HepG2 (cell line): ENCODE measurements around the gene FAM131A. TPM values are rescaled to one million over a fixed set of nuclear protein-coding genes. Genes with fewer than 3 reads are reported as not detected.

ENCODE experiments used
- AGO2 ChIP-seq: fragments of 200-400 bp; formaldehyde crosslinking; optimal IDR thresholded peaks from 2 replicates; pipeline ENCODE3; 2017; ENCODE audit warnings: mild to moderate bottlenecking, low read depth, low read length, moderate library complexity
- ATF2 ChIP-seq: sonication (generic); formaldehyde crosslinking; IDR thresholded peaks from 2 replicates; pipeline ENCODE4 v1.4.0; 2020; ENCODE audit warnings: missing genetic modification reagents
- CBFB ChIP-seq: sonication (generic); formaldehyde crosslinking; IDR thresholded peaks from 2 replicates; pipeline ENCODE4 v1.4.0; 2020; ENCODE audit warnings: missing genetic modification reagents
- CBX5 ChIP-seq: sonication (generic); formaldehyde crosslinking; IDR thresholded peaks from 2 replicates; pipeline ENCODE4 v1.4.0; 2020; ENCODE audit warnings: missing genetic modification reagents, borderline replicate concordance
- HMGXB3 ChIP-seq: sonication (generic); formaldehyde crosslinking; IDR thresholded peaks from 2 replicates; pipeline ENCODE4 v1.4.0; 2020; ENCODE audit warnings: missing genetic modification reagents, borderline replicate concordance
- HNRNPK ChIP-seq: fragments of 200-400 bp; formaldehyde crosslinking; IDR thresholded peaks from 2 replicates; pipeline ENCODE4 v1.6.1; 2018; ENCODE audit warnings: low read length, low read depth, moderate library complexity, mild to moderate bottlenecking; ENCODE audit not compliant: poor library complexity, severe bottlenecking
- NCOR1 ChIP-seq: fragments of 200-600 bp; sonication (generic); IDR thresholded peaks from 2 replicates; pipeline ENCODE4 v1.7.0; 2017; ENCODE audit warnings: antibody characterized with exemption, low read length, borderline replicate concordance
- NR2C2 ChIP-seq: sonication (generic); formaldehyde crosslinking; IDR thresholded peaks from 2 replicates; pipeline ENCODE4 v1.4.0; 2020; ENCODE audit warnings: missing genetic modification reagents, mild to moderate bottlenecking, moderate library complexity, borderline replicate concordance
- RAD51 ChIP-seq: fragments of 450-650 bp; IDR thresholded peaks from 2 replicates; pipeline ENCODE4 v1.6.1; 2016; ENCODE audit warnings: borderline replicate concordance
- TBP ChIP-seq: sonication (generic); formaldehyde crosslinking; IDR thresholded peaks from 2 replicates; pipeline ENCODE4 v1.5.0; 2020; ENCODE audit warnings: missing genetic modification reagents
- TOPORS ChIP-seq: sonication (generic); formaldehyde crosslinking; IDR thresholded peaks from 2 replicates; pipeline ENCODE4 v1.8.0; 2023; ENCODE audit warnings: mild to moderate bottlenecking, missing genetic modification reagents
- YY1 ChIP-seq: IDR thresholded peaks from 2 replicates; pipeline ENCODE4 v1.6.1; 2011; ENCODE audit warnings: low read length, low read depth, moderate library complexity, mild to moderate bottlenecking; ENCODE audit not compliant: insufficient read depth, insufficient replicate concordance
- ZFP1 ChIP-seq: IDR thresholded peaks from 2 replicates; pipeline ENCODE4 v1.6.1; 2016
- ZFP90 ChIP-seq: sonication (generic); formaldehyde crosslinking; IDR thresholded peaks from 2 replicates; pipeline ENCODE4 v1.8.0; 2022; ENCODE audit warnings: missing genetic modification reagents, mild to moderate bottlenecking, inconsistent platforms, borderline replicate concordance
- ZNF207 ChIP-seq: fragments of 450-650 bp; IDR thresholded peaks from 2 replicates; pipeline ENCODE4 v1.6.1; 2016; ENCODE audit warnings: antibody characterized with exemption, borderline replicate concordance
- ZNF446 ChIP-seq: sonication (generic); formaldehyde crosslinking; IDR thresholded peaks from 2 replicates; pipeline ENCODE4 v1.5.0; 2020; ENCODE audit warnings: mild to moderate bottlenecking, missing genetic modification reagents
- ZNF512 ChIP-seq: sonication (generic); formaldehyde crosslinking; IDR thresholded peaks from 2 replicates; pipeline ENCODE4 v1.4.0; 2020; ENCODE audit warnings: mild to moderate bottlenecking, missing genetic modification reagents
- ZNF790 ChIP-seq: sonication (generic); formaldehyde crosslinking; IDR thresholded peaks from 2 replicates; pipeline ENCODE4 v1.8.0; 2022; ENCODE audit warnings: missing genetic modification reagents, mild to moderate bottlenecking, borderline replicate concordance
- ZNF83 ChIP-seq: sonication (generic); formaldehyde crosslinking; IDR thresholded peaks from 2 replicates; pipeline ENCODE4 v1.4.0; 2020; ENCODE audit warnings: missing genetic modification reagents, mild to moderate bottlenecking, borderline replicate concordance
- polyA plus RNA-seq, 8 experiments: library from polyadenylated mRNA; depleted of rRNA in 3 of 8; stranded (reverse) in 7 of 8; unstranded in 1 of 8; fragments of >200 nt; fragmentation: Illumina TruSeq in 4 of 8; extraction: Trizol in 4 of 8; gene quantifications; 2 replicates each; pipeline versions ENCODE4 v1.2.1 to v1.2.3, GENCODE V29; 2011 to 2016; ENCODE audit warnings: low read depth in 4 of 8, missing spikeins in 1 of 8, mixed read lengths in 1 of 8; ENCODE audit not compliant: insufficient read depth in 1 of 8
- total RNA-seq, 5 experiments: library from RNA; depleted of rRNA; stranded (reverse); fragments of >200 nt; fragmentation: Illumina TruSeq; extraction: Trizol; gene quantifications; 2 replicates each; pipeline ENCODE4 v1.2.3, GENCODE V29; 2016; ENCODE audit warnings: low read depth in 1 of 5

The FAM131A gene
- total and polyA plus RNA-seq, 2 of the 13 experiments (the other 11 are each of a cell fraction or from before 2014, with no cell fraction given), result 9.2 to 9.3 TPM

- TF ChIP-seq CBX5, result peak; percentile 51; the same call in 1 of the 2 replicates
- TF ChIP-seq ZNF512, result 0 out of 2 replicates have a peak, but pooled peaks have one; percentile 36
- TF ChIP-seq ZNF790 (CRISPR knock-in tag), result 0 out of 2 replicates have a peak, but pooled peaks have one; percentile 28
- TF ChIP-seq TOPORS (CRISPR knock-in tag), result peak; percentile 74; the same call in 1 of the 2 replicates
- peak; percentile 99 for TF ChIP-seq AGO2
- no peak for TF ChIP-seq YY1
- TF ChIP-seq ATF2 (CRISPR knock-in tag), result peak; percentile 83
- TF ChIP-seq HMGXB3 (CRISPR knock-in tag), result peak; percentile 26; the same call in 1 of the 2 replicates
- no peak for TF ChIP-seq ZFP90 (CRISPR knock-in tag)
- no peak for TF ChIP-seq ZNF207
- TF ChIP-seq RAD51, result no peak
- 0 out of 2 replicates have a peak, but pooled peaks have one; percentile 13 for TF ChIP-seq ZFP1
- no peak for TF ChIP-seq CBFB (CRISPR knock-in tag)
- no peak for TF ChIP-seq NCOR1
- TF ChIP-seq HNRNPK, result peak; percentile 89
- no peak for TF ChIP-seq ZNF446 (CRISPR knock-in tag)
- TF ChIP-seq TBP (CRISPR knock-in tag), result no peak
- TF ChIP-seq NR2C2 (CRISPR knock-in tag), result peak; percentile 43; the same call in 1 of the 2 replicates
- no peak for TF ChIP-seq ZNF83
Observed at GRCh38 chr3:184335661-184336546, 1.5 kb upstream of the FAM131A start (continued).
